Neural progenitor cell (in vitro differentiated cells): ENCODE data around the gene MESP2.

Experiments
- CTCF ChIP-seq: fragments of 200-600 bp; sonication (generic); IDR thresholded peaks from 2 replicates; pipeline ENCODE4 v1.5.1; 2017; ENCODE audit warnings: antibody characterized with exemption, mild to moderate bottlenecking
- EZH2 ChIP-seq: fragments of 200-600 bp; sonication (generic); IDR thresholded peaks from 2 replicates; pipeline ENCODE4 v1.6.1; 2017; ENCODE audit warnings: antibody characterized with exemption, mild to moderate bottlenecking, moderate library complexity

GRCh38 chr15:89787944-89788343, 11.8 kb downstream of the MESP2 start:
- no peak for TF ChIP-seq EZH2
- no peak for TF ChIP-seq CTCF
